Measurements from ENCODE around the gene PTPN1.
"Not testable (repeated sequence)": the region's sequence is repeated elsewhere in the genome, so short reads cannot be mapped to it uniquely, and the experiment has no call there.

The PTPN1 gene

DNA sequence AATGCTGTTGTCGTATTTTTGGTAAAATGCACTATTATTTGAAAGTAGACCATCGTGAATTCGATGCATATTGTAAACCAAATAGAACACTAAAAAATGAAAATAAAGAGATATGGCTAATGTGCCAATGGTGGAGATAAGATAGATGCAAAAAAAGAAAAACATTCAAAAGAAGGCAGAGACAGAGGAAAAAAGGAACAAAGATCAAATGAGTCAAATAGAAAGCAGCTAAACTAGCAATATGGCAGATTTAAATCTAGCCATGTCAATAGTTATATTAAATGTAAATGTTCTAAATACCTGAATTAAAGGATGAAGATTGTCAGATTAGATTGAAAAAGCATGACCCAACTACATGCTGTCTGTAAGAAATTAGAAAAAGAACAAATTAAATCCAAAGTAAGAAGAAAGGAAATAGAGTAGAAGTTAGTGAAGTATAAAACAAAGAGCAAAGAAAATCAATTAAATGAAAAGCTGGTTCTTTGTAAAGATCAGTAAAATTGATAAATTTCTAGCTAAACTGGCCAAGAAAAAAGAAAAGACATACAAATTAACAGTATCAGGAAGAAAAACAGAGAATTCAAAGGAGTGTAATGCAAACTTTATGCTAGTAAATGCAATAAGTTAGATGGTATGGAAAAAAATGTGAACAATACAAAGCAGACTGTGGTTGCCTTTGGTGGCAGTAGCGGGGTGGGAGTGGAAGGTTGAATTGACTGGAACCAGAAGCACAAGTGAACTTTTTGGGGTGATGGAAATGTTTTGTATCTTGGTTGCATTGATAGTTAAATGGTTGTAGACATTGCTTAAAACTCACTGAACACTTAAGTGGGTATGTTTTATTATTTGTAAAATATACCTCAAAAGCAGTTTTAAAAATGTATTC lies 44.8 kb downstream of the PTPN1 start:
- no peak for FAIRE-seq
- DNase-seq (ENCODE audit: low spot score), result no peak

DNA sequence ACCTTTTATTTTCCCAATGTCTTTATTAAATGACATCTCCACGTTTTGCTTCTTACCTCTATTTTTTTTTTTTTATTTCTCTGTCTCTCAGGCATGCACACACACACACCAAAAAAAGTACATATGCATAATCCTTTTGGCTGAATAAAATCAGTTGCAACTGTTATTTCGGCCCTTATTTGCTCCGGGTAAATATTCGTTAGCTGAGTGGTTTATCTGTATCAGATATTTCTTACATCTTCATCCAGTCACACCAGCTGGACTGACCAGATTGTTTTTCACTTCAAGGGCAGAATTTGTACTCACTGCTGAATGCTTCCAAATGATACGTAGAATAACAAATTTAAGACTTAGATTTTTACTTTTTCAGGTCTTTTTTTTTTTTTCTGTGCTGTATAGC lies 45.5 kb downstream of the PTPN1 start:
- no peak for FAIRE-seq
- DNase-seq (ENCODE audit: low spot score), result no peak

DNA sequence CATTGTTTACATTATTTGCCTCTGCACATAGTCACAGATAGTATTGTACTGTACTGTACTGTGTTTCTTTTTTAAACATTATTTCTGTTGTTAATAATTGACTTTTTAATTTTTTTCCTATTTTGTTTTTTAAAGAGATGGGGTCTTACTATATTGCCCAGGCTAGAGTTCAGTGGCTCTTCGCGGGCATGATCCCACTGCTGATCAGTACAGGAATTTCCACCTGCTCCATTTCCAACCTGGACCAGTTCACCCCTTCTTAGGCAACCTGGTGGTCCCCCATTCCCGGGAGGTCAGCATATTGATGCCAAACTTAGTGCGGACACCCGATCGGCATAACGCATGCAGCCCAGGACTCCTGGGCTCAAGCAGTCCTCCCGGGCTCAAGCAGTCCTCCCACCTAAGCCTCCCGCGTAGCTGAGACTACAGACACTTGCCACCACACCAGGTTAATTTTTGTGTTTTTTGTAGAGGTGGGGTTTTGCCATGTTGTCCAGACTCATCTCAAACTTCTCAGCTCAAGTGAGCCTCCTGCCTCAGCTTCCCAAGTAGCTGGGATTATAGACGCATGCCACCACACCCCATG lies 47.5 kb downstream of the PTPN1 start:
- no peak for DNase-seq (ENCODE audit: low spot score)
- no peak for FAIRE-seq

DNA sequence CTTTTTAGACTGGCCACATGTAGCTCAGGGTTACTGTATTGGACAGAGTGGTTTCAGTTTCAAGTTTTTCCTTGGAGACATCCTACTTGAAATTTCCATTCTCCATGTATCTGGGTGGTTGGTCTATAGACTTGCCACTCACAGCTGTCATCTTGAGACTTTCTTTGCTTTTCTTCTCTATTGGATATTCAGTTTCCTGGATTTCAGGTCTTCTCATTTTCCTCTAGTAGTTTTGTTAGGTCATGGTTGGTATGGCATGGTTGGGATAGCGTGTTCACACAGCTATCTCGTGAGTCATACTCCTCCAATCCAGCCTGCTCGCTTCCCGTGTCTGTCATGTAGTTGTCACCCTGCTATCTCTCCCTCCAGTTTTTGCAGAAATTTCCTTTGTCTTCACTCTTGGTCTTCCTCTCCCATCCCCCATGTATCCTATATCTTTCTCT lies 48.3 kb downstream of the PTPN1 start:
- DNase-seq (ENCODE audit: low spot score), result peak; percentile 85
- peak; percentile 50 for FAIRE-seq

DNA sequence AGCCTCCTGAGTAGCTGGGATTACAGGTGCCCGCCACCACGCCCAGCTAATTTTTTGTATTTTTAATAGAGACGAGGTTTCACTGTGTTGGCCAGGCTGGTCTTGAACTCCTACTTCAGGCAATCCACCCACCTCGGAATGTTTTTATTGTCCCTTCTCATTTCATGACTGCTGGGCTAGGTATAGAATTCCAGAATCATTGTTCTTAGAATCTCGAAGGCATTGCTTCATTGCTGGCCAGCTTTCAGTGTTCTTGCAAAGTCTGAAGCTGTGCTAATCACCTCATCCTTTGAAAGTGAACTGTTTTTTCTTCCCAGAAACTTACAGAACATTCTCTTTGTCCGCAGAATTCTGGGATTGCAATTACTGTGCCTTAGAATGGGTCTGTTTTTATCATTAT lies 49.0 kb downstream of the PTPN1 start:
- FAIRE-seq (no peak), DNase-seq (ENCODE audit: low spot score) (no peak)

DNA sequence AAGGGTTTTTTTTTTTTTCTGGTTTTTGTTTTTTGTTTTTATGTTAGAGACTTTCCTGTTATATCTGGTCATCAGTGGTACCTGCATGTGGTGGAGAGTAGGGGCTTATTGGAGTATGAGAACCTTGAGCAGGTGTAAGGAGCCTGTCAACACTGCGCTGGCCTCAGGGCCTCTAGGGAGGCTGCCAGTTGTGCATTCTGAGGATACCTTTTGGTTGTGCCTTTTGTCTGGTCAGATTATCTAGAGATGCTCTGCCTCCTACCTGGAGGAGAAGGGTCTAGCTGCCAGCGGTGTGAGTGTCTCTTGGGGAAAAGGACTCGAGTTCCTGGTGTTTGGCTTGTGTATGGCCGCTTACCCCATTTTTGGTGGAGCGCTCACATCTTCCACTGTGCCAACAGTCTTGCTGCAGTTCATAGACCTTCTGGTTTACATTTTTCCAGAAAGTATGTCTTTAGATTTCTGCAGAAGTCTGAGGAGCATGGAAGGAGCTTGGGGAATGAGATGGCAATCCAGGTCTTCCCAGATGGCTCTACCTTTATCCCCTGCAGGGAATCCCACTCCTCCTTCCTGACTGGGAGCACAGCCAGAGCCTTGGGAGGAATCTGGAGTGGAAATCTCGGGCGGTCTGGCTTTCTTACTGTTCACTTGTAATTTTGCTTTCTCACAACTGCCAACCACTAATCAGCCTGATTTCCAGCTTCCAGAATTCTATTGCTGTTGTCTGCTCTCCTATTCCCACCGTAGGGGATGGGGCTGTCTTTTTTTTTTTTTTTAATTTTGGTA lies 49.9 kb downstream of the PTPN1 start:
- FAIRE-seq (no peak), DNase-seq (ENCODE audit: low spot score) (no peak)

DNA sequence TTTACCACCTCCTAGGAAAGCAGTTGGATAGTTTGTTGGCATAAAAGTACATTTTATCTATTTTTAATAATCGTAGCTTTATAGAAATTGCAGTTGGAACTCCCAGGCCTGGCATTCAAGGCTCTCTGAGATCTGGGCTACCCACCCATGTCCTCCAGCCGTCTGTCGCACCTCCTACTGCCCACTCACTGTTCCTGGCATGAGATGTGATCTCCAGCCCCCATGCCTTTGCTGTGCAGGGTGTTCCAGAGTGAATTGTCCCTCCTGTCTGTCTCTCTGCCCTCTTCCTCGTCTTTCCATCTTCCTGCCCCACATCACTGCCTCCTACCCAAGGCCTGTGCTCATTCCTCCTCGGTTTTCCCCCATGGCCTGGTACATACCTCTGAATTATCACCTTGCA lies 50.7 kb downstream of the PTPN1 start:
- FAIRE-seq, result peak; percentile 13
- DNase-seq (ENCODE audit: low spot score), result no peak

DNA sequence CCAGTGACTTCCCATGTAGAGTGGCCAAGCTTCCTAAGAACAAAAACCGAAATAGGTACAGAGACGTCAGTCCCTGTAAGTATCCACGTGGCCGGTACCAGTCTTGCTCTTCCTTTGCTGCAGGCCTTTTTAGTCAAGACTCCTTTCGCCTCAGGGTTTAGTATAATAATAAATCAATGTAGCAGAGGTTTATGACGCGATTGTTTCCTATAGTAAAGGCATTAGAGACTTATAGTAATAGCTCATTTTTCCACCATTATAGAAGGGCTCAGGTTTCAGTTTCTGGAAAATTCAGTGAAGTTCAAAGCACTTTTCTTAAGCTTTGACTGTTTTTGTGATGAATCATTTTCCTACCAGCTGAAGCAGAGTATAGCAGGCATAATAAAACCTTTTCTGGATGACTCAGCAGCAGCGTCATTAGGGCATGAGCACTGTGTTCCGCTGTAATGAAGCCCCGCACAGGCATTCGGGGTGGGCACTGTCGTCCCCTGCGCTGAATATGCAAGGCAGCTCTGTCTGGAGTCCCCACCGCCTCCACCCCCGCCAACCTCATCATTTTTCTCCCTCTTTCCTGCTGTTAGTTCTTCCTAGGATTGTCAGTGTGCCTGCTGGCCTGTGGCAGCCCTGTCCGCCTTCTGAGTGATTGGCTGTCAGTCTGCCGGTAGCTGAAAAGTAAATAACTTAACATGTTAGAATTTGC lies 51.3 kb downstream of the PTPN1 start:
- FAIRE-seq, result no peak
- peak; percentile 95 for DNase-seq (ENCODE audit: low spot score)

DNA sequence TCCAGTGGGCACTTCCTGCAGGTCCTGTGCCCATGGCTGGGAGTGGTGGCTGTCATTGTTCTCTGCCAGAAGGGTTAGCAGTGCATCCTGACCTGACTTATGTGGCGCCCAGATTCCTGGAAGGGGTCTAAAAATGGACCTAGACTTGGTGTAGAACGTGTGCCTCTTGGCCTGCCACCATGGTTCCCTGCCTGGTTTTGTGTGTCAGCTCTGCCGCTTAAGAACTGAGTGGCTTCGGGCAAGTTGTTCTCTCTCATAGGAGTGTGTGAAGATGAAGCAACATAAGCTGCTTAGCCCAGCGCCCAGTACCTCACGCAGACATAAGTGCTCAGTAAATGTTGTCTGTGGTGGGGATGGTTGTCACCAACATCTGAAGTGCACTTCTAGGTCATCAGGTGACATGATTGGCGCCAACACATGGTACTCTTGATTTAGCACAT lies 52.1 kb downstream of the PTPN1 start:
- FAIRE-seq (peak; percentile 48), DNase-seq (ENCODE audit: low spot score) (no peak)

DNA sequence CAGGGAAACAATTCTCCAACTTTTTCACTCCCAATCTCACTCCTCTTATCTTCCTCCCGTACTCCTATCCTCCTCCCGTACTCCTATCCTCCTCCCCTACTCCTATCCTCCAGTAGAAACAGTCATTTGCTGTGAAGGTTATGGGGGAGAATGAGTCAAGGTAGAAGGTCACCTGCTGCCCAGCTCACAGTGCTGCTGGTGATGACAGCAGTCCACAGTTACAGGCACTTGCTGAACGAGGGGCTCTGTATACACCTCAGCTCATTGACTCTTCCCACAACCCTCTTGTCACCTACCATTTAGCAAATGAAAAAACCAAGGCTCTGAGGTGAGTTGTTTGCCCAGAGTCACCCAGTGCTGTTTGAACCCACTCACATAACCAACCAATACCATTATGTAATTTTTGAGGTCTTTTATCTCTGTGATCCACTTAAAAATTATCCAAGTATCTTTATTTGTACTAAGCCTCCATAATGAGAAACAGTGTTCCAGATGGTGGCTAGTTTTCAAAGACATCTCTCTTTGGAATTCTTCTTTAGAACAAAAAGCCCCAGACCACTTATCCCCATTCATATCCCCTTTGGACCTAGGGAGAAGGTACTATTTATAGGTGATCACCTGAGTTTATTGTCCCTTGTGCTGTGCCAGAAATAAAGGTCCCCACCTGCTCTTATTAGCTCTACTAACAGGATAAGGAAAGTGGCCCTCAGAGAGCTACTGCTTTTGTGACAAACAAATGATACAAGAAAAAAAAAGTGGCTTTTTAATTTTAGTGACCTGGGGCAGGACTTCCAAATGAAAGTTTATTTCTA lies 53.2 kb downstream of the PTPN1 start:
- DNase-seq (ENCODE audit: low spot score) (no peak), FAIRE-seq (no peak)

DNA sequence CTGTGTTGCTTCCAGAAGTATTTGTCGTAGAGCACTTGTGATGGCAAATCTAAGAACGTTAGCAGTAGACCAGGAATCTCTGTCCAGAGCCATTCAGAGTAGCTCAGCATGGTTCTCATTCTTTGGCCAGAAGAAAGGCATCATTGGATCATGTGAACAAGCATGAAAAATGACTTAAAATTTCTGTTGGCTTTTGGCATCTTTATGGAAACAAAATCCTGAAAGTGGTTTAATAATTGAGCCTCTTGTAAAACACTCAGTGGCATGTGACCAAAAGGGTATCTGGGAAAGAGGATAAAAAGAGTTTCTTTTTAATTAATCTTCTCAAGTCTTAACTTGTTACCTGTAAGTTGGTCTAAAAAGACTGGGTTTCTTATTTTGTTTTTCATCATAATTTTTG lies 55.2 kb downstream of the PTPN1 start:
- FAIRE-seq (no peak), DNase-seq (ENCODE audit: low spot score) (no peak)

DNA sequence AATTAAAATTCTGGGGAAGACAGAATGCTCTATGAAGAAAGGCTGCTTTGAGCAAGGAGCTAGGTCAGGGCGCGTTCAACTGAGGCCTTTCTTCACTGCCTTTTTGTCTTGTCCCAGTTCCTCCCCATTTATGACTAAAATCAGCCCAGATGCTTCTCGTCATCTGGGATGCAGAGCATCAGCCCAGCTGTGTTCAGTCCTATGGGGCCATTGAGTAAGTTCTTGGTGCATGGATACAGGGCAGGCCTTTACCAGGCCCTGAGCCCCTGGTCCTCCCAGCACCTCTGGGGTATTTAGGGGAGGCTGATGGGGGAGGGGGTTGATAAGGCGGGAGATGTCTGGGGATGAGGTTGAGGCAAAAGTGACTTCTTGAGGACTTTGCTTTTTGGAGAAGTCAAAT lies 55.7 kb downstream of the PTPN1 start:
- DNase-seq (ENCODE audit: low spot score) (no peak), FAIRE-seq (no peak)

DNA sequence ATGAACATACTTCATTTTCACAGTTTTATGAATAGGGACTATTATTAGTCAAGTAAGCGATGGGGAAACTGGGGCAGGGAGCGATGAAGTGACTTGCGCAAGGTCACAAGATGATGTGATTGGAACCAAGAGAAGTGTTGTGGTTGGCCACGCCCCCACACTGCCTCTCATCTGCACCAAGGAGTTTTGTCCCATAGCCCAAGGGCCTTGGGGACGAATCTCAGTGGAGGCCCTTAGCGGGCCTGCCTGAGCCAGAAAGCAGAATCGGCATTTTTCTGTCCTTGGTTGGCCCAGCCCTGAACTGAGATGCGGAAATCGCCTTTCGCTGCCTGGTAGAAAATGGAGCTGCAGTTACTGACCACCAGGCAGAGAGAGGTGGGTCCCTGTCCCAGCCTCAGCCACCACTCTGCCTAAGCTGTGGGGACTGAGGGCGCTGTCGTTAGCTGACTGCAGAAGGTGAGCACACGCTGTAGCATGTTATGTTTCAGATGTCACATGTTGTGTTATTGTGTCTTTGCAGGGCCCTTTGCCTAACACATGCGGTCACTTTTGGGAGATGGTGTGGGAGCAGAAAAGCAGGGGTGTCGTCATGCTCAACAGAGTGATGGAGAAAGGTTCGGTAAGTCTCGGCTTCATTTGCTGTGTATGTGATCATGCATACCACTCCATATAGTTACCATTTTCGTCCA lies 57.8 kb downstream of the PTPN1 start:
- FAIRE-seq, result no peak
- DNase-seq (ENCODE audit: low spot score), result no peak

DNA sequence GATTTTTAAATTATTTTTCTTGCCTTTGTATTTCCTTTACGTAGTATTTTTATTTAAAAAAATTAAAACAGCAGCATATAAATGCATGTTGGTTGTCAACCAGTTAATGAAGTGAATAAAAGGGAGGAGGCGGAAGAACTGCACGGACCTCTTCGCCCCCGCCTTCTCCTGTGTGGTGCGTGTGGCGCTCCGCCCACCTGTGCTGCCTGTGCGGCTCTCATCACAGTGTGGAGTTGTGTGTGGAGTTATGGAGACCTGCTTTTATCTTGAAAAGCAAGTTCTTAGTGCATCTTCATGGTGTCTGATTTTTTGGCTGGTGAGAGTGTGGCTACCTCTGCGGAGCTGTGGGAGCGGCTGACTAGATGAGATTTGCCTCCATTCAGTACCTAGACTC lies 58.4 kb downstream of the PTPN1 start:
- FAIRE-seq (no peak), DNase-seq (ENCODE audit: low spot score) (no peak)

DNA sequence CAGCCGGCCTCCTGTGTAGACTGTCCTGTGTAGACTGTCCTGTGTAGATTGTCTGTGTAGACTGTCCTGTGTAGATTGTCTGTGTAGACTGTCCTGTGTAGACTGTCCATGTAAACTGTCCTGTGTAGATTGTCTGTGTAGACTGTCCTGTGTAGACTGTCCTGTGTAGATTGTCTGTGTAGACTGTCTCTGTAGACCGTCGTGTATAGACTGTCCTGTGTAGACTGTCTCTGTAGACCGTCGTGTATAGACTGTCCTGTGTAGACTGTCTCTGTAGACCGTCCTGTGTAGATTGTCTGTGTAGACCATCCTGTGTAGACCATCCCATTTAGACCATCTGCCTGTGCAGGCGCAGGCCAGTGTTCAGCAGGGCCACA lies 59.3 kb downstream of the PTPN1 start:
- FAIRE-seq, result peak; percentile 97
- DNase-seq (ENCODE audit: low spot score), result not testable (repeated sequence)

DNA sequence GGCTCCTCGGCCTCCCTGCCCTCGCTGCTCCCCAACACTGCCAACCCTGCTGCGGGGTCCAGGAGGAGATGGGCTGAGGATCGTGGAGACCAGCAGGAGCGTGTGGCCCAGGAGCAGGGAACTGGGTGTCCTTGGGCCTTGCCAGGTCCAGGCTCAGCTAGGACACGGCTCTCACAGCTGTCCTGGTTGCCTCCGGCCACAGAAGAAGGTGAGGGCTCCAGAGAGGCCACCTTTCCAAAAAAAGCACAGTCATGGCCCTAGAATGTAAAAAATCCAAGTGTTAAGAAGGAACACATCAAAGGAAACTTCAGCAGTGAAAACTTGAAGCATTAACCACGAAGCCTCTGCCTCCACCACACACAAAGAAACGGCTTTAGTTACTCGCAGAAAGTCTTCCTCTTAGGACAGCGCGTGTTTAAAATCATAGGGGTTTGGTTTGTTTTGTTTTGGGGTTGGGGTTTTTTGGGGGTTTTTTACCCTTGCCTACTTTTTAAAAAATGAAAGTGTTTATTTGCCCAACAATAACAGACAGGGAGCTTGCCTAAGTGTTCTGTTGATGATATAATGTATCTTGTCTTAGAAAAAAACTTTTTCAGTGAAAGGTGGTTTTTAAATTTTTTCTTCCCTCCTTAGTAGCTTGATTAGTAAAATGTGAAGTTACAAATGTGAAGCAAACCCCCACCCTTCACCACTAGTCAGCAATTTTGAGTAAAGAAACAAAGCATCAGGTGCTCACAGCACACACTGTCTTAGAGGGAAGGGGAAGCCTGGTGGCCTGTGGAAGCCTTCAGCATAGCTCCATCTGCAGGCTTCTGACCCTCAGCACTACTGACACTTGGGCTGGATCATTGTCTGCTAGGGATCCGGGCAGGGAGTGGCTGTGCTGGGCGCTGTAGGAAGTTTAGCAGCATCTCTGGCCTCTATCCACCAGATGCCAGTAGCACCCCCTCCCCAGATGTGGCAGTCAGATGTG lies 60.0 kb downstream of the PTPN1 start:
- DNase-seq (ENCODE audit: low spot score), result no peak
- FAIRE-seq, result no peak

DNA sequence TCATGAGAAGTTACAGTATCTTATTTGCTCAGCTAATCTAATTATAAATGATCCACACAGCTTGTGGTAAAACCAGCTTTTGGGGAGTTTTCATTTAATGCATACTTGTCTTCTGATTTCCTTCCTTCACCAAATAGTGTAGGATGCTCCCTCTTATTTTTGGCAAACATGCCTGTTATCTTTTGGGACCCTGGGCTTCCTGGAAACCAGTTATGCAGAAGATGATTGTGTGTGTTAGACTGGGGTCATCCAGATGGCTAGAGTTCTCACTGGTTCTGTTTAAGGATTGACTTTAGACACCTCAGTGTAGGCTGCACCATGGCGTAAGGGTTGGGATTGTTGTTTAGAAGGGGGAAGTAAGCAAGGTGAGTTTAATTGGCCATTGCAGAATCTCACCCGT lies 61.3 kb downstream of the PTPN1 start:
- DNase-seq (ENCODE audit: low spot score) (no peak), FAIRE-seq (no peak)

DNA sequence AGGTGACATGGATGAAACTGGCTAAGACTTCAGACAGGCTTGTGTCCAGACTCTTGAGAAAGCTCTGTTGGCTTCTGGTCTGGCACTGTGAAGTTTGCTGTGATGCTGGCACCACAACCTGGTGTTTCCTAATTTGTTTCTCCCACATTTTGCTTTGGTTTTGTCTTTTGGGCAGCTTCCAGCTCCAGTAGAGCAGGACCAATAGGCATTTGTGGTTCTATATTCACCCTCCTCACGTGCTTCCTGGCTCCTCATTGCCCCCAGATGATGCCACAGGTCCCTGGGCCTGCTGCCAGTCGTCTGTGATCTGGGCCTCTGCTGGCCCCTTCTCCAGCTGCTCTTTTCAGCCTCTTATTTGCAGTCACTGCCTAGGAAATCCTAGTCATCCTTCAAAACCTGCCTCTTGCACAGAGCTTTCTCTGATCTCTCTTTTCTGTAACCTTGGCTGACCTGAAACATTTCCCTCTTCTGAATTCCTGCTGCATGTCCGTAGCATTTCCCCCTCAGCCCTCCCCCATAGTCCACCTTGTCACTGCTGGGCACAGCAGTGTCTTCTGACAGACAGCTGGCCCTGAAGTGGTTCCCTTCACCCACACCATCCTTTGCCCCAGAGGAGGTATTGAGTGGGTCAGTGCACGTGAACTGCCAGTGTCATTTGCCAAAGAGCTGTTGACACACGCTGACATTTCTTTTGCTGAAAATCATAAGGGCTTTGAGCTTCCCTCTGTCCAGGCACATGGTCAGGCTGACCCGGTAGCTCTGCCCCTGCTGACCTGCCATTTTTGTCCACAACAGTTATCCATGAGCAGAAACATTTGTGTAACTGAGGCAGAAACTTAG lies 63.0 kb downstream of the PTPN1 start:
- no peak for DNase-seq (ENCODE audit: low spot score)

More for the DNA sequence above, 63.0 kb downstream of the PTPN1 start:
- FAIRE-seq, result peak; percentile 23
